ENCODE results near the gene CCDC116.

DNA sequence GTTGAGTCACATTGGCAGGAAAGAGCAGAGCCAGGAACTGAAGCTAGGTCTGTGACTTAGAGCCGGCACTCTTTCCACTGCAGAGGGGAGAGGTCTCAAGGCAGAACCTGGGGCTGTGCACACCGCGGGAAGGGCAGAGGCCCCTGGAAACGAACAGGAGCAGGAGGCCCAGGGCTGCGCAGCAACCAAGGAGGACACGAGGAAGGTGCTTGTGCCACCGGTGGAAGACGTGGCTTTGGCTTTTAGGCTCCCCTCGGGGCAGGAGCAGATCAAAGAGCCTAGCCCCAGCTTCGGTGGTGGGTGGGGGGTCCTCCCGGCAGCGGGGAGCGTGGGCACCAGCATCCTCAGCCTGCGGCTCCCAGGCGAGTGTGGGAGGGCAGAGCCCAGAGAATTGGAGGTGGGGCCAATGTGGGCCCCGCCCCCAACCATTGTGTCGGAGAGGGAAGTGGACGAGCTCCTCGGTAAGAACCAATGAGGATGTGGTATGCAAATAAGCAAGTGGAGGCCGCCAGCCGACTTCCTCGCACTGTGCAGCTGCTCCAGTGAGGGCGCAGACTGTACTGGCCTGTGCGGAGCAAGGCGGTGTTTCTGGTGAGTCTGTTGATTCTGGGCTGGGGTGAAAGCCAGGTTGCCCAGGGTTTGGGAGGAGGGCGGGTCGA is at the start of gene CCDC116:
- TF ChIP-seq, protein P1, sequence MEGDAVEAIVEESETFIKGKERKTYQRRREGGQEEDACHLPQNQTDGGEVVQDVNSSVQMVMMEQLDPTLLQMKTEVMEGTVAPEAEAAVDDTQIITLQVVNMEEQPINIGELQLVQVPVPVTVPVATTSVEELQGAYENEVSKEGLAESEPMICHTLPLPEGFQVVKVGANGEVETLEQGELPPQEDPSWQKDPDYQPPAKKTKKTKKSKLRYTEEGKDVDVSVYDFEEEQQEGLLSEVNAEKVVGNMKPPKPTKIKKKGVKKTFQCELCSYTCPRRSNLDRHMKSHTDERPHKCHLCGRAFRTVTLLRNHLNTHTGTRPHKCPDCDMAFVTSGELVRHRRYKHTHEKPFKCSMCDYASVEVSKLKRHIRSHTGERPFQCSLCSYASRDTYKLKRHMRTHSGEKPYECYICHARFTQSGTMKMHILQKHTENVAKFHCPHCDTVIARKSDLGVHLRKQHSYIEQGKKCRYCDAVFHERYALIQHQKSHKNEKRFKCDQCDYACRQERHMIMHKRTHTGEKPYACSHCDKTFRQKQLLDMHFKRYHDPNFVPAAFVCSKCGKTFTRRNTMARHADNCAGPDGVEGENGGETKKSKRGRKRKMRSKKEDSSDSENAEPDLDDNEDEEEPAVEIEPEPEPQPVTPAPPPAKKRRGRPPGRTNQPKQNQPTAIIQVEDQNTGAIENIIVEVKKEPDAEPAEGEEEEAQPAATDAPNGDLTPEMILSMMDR (IDR thresholded peaks at IDR 0.05 in 8 of 11, conservative IDR thresholded peaks at IDR 0.05 in 3 of 11): no peak
- TF ChIP-seq POLR2AphosphoS5 (IDR thresholded peaks at IDR 0.05): peak in 1 of 3 donors; percentile 25
- no peak for TF ChIP-seq POLR2A (IDR thresholded peaks at IDR 0.05)
